CD8-positive, alpha-beta memory T cell (primary cell): Measurements from ENCODE around the gene DOCK9. TPM values are rescaled to one million over a fixed set of nuclear protein-coding genes. Genes with fewer than 3 reads are reported as not detected.
"Not testable (repeated sequence)": the region's sequence is repeated elsewhere in the genome, so short reads cannot be mapped to it uniquely, and the experiment has no call there.

Experiments
- CTCF ChIA-PET: fragments of 350-600 bp; sonication (Branson Sonifier 250); formaldehyde crosslinking; loops from one replicate; lab custom pipeline; 2021; ENCODE audit warnings: antibody characterized with exemption; lab: Charles Lee
- POLR2A ChIA-PET: fragments of 350-600 bp; sonication (Branson Sonifier 250); formaldehyde crosslinking; loops from one replicate; lab custom pipeline; 2021; ENCODE audit warnings: antibody characterized with exemption; lab: Charles Lee
- DNase-seq, 5 donors: peaks; one replicate each; pipeline versions ENCODE4 v3.0.0 to v3.0.0-alpha.2; 2020 to 2022; ENCODE audit warnings: mixed read lengths in 1 of 5
- H3K27ac ChIP-seq: one replicate; pipeline ENCODE4 v1.7.0; 2013; ENCODE audit warnings: low read depth, mild to moderate bottlenecking, low read length, moderate library complexity
- H3K27me3 ChIP-seq: 2 replicates; pipeline ENCODE4 v1.7.0; 2013; ENCODE audit warnings: low read length, mild to moderate bottlenecking; ENCODE audit not compliant: insufficient read depth, poor library complexity, severe bottlenecking
- H3K36me3 ChIP-seq: 2 replicates; pipeline ENCODE4 v1.7.0; 2013; ENCODE audit warnings: mild to moderate bottlenecking, low read length, moderate library complexity; ENCODE audit not compliant: insufficient read depth
- H3K4me1 ChIP-seq: 2 replicates; pipeline ENCODE4 v1.7.0; 2013; ENCODE audit warnings: mild to moderate bottlenecking, low read length, moderate library complexity; ENCODE audit not compliant: insufficient read depth
- H3K4me3 ChIP-seq: 2 replicates; pipeline ENCODE4 v1.7.0; 2013; ENCODE audit warnings: mild to moderate bottlenecking, low read length
- H3K9me3 ChIP-seq: 2 replicates; pipeline ENCODE4 v1.7.0; 2013; ENCODE audit warnings: mild to moderate bottlenecking, low read length
- H3K27ac Mint-ChIP-seq, 8 donors: one replicate each; pipeline ENCODE4 v1.8.0; 2020 to 2021; ENCODE audit warnings: mixed read lengths in 8 of 8, mild to moderate bottlenecking in 6 of 8, inconsistent platforms in 3 of 8, moderate library complexity in 3 of 8
- H3K27me3 Mint-ChIP-seq, 2 donors: one replicate each; pipeline ENCODE4 v1.8.0; 2020 to 2021; ENCODE audit warnings: mixed read lengths in 2 of 2, mild to moderate bottlenecking in 1 of 2, moderate library complexity in 1 of 2
- H3K36me3 Mint-ChIP-seq, 3 donors: one replicate each; pipeline ENCODE4 v1.8.0; 2020 to 2021; ENCODE audit warnings: mixed read lengths in 3 of 3, inconsistent platforms in 1 of 3, mild to moderate bottlenecking in 1 of 3
- H3K4me1 Mint-ChIP-seq, 3 donors: one replicate each; pipeline ENCODE4 v1.8.0; 2020 to 2021; ENCODE audit warnings: mixed read lengths in 3 of 3, inconsistent platforms in 1 of 3, mild to moderate bottlenecking in 1 of 3
- H3K4me3 Mint-ChIP-seq, 7 donors: one replicate each; pipeline ENCODE4 v1.8.0; 2020 to 2021; ENCODE audit warnings: mixed read lengths in 7 of 7, mild to moderate bottlenecking in 6 of 7, moderate library complexity in 4 of 7, inconsistent platforms in 2 of 7
- H3K9me3 Mint-ChIP-seq, 5 donors: one replicate each; pipeline ENCODE4 v1.8.0; 2020 to 2022; ENCODE audit warnings: mixed read lengths in 5 of 5, mild to moderate bottlenecking in 3 of 5, moderate library complexity in 2 of 5, inconsistent platforms in 1 of 5
- polyA plus RNA-seq: library from polyadenylated mRNA; unstranded; fragments of 300-500 nt; fragmentation: Illumina TruSeq; gene quantifications from one replicate; pipeline ENCODE4 v1.2.3, GENCODE V29; 2021
- total RNA-seq, 2 experiments: library from RNA; stranded (reverse); gene quantifications; one replicate each; pipeline ENCODE4 v1.2.3, GENCODE V29; 2021

DOCK9 gene
- total and polyA plus RNA-seq, 3 experiments from 2014 or later, result 23.9 to 38.9 (median 35.4) TPM

DNA sequence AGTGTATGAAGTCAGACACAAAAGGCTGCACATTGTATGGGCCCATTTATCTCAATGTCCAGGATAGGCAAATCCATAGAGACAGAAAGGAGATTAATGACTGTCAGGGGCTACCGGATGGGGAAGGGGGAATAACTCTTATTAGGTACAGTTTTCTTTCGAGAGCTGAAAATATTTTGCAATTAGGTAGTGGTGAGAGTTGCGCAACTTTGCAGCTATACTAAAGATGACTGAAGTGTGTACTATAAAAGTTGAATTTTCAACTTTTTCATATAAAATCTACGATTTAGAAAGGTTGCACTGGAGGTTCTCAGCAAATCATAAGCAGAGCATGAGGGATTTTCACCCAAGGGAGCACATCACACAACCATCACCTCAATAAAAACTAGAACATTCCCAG, 209.3 kb downstream of the DOCK9 start:
- Mint-ChIP-seq H3K9me3 (no peaks in the 10 kb centered on the region), H3K4me3 (no peak overlapping the region), H3K36me3 (peaks cover 0 to 4% (median 0%) of the 10 kb centered on the region in 3 donors), H3K27me3 (peaks cover 6 to 26% of the 10 kb centered on the region in 2 donors), H3K27ac (no peak overlapping the region), H3K4me1 (no peaks in the 10 kb centered on the region)
- no peaks in the 10 kb centered on the region for H3K9me3 ChIP-seq
- H3K27me3 ChIP-seq, result no peaks in the 10 kb centered on the region
- no peak for DNase-seq
- H3K4me1 ChIP-seq, result no peaks in the 10 kb centered on the region
- POLR2A ChIA-PET, result no interaction called here
- CTCF ChIA-PET, result no interaction called here
- H3K27ac ChIP-seq, result no peak overlapping the region
- no peak overlapping the region for H3K4me3 ChIP-seq
- H3K36me3 ChIP-seq, result no peaks in the 10 kb centered on the region

DNA sequence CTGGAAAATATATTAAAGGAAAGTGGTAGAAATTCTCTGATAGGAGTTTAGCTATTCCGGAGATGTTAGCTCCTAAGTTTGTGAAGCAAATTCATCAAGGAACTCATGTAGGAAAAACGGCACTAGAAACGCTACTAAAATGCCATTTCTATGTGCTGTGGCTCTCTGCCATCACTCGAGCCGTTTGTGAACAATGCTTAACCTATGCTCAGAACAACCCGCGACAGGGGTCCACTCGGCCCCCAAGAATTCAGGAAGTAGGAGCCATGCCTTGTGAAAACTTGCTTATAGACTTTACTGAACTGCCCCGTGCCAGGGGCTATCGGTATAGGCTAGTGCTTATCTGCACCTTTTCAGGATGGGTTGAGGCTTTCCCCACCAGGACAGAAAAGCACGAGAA, 211.2 kb downstream of the DOCK9 start:
- Histone ChIP-seq H3K36me3 (no peaks in the 10 kb centered on the region), H3K4me3 (no peak overlapping the region), H3K4me1 (no peaks in the 10 kb centered on the region), H3K27ac (no peak overlapping the region), H3K9me3 (no peaks in the 10 kb centered on the region), H3K27me3 (no peaks in the 10 kb centered on the region)
- DNase-seq, result no peak
- peaks cover 6 to 26% of the 10 kb centered on the region in 2 donors for H3K27me3 Mint-ChIP-seq
- H3K9me3 Mint-ChIP-seq, result no peaks in the 10 kb centered on the region
- no peak overlapping the region for H3K4me3 Mint-ChIP-seq
- ChIA-PET CTCF (no interaction called here), POLR2A (no interaction called here)
- no peaks in the 10 kb centered on the region for H3K4me1 Mint-ChIP-seq
- peaks cover 0 to 4% (median 0%) of the 10 kb centered on the region in 3 donors for H3K36me3 Mint-ChIP-seq
- H3K27ac Mint-ChIP-seq, result no peak overlapping the region

DNA sequence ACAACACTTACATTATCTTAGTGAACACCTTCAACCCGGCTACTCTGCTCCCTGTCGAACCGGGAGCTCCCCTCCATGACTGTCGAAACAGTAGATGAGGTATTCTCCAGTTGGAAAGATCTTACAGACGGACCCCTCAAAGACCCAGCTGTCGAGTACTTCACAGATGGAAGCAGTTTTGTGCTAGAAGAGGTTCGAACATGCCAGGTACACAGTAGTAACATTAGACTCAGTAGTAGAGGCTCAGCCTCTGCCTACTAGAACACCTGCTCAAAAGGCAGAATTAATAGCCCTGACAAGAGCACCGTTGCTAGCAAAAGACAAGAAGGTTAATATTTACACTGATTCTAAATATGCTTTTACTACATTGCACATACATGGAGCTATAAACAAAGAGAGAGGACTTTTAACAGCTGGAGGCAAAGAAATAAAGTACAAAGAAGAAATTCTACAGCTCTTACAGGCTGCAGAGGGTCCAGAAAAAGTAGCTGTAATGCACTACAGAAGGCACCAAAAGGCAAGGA, 211.8 kb downstream of the DOCK9 start:
- H3K9me3 Mint-ChIP-seq, result peaks cover 0 to 4% (median 0%) of the 10 kb centered on the region in 5 donors
- no peak overlapping the region for H3K27ac Mint-ChIP-seq
- Histone ChIP-seq H3K27ac (no peak overlapping the region), H3K36me3 (no peaks in the 10 kb centered on the region), H3K4me1 (no peaks in the 10 kb centered on the region), H3K9me3 (no peaks in the 10 kb centered on the region), H3K27me3 (no peaks in the 10 kb centered on the region), H3K4me3 (no peak overlapping the region)
- ChIA-PET POLR2A (no interaction called here), CTCF (no interaction called here)
- no peak for DNase-seq
- peaks cover 0 to 2% (median 0%) of the 10 kb centered on the region in 3 donors for H3K36me3 Mint-ChIP-seq
- H3K4me3 Mint-ChIP-seq, result no peak overlapping the region
- H3K4me1 Mint-ChIP-seq, result peaks cover 0 to 6% (median 0%) of the 10 kb centered on the region in 3 donors
- peaks cover 6 to 26% of the 10 kb centered on the region in 2 donors for H3K27me3 Mint-ChIP-seq

DNA sequence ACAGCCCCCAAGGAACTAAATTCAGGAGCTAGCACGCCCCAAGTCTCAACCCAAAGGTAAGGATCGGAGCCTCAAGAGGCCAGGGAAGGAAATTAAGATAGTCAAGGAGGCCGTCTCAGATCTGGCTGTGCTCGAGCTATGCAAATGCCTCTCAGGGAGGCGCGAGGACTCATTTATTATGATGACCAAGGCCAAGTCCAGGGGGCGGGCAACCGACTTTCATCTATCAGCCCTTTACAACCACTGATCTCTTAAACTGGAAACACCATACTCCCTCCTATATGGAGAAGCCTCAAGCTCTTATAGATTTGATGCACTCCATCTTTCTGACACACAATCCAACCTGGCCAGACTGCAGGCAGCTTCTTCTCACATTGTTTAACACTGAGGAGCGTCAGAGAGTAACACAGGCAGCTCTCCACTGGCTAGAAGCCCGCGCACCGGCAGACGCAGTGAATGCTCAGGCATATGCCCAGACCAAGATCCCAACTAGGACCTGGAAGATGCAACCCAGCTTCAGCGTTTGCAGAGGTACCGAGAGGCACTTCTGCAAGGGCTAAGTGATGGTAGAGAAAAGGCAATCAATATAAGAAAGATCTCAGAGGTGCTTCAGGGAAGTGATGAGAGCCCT, 215.8 kb downstream of the DOCK9 start:
- no peaks in the 10 kb centered on the region for H3K36me3 Mint-ChIP-seq
- Histone ChIP-seq H3K27me3 (no peaks in the 10 kb centered on the region), H3K4me1 (no peaks in the 10 kb centered on the region), H3K36me3 (no peaks in the 10 kb centered on the region), H3K4me3 (no peak overlapping the region), H3K27ac (no peak overlapping the region), H3K9me3 (no peaks in the 10 kb centered on the region)
- H3K4me3 Mint-ChIP-seq, result no peak overlapping the region
- H3K27me3 Mint-ChIP-seq, result peaks cover 4 to 24% of the 10 kb centered on the region in 2 donors
- ChIA-PET CTCF (interaction anchor here (1.2 kb wide), 1 partner anchor 317 kb away, joined by 3 read pairs; no protein-coding TSS in a partner anchor), POLR2A (no interaction called here)
- DNase-seq, result no peak
- no peak overlapping the region for H3K27ac Mint-ChIP-seq
- peaks cover 0 to 9% (median 0%) of the 10 kb centered on the region in 3 donors for H3K4me1 Mint-ChIP-seq
- peaks cover 5 to 13% (median 12%) of the 10 kb centered on the region in 5 donors for H3K9me3 Mint-ChIP-seq

DNA sequence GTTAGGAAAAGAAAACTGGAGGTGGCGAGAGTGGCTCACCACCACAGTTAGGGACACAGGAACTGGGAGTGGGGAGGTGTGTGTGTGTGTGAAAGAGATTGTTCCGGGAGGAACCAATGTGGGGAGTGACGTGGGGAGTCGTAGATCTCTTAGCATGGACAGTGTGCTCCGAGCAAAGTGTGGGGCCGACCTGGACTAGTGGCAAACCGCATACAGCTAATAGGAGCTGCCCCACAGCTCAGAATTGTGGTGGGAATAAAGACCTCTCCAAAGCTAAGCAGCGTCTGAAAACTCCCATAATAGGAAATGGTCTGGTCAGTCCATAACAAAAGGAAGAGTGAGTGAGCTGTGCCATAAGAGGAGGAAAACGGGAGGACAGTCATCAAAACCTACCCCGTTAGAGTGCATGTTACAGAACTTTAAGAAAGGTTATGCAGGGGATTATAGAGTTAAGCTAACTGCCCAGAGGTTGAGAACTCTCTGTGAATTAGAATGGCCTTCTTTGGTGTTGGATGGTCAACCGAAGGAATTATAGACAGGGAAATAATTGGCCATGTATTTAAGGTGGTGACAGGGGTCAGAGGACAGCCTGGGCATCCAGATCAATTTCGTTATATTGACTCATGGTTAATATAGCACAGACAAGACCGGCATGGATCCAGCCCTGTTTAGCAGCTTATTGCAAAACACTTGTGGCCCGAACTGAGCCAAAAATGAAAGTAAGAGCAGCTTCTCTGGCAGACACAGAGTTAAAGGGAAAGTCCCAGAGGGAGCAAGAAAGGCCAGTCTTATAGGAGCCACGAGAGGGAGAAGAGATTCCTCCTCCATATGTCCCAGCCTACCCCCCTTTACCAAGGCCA, 216.5 kb downstream of the DOCK9 start:
- H3K4me3 ChIP-seq, result no peak overlapping the region
- ChIA-PET CTCF (interaction anchor here (1.2 kb wide), 1 partner anchor 316 kb away, joined by 3 read pairs; no protein-coding TSS in a partner anchor), POLR2A (no interaction called here)
- no peaks in the 10 kb centered on the region for H3K9me3 ChIP-seq
- H3K4me1 ChIP-seq, result no peaks in the 10 kb centered on the region
- Mint-ChIP-seq H3K4me1 (peaks cover 0 to 9% (median 0%) of the 10 kb centered on the region in 3 donors), H3K4me3 (peak overlapping the region in 1 of 7 donors; percentile 40), H3K27me3 (peaks cover 6 to 29% of the 10 kb centered on the region in 2 donors), H3K27ac (peak overlapping the region in 2 of 8 donors; percentile 39 to 81), H3K36me3 (no peaks in the 10 kb centered on the region), H3K9me3 (peaks cover 5 to 13% (median 12%) of the 10 kb centered on the region in 5 donors)
- no peaks in the 10 kb centered on the region for H3K27me3 ChIP-seq
- no peaks in the 10 kb centered on the region for H3K36me3 ChIP-seq
- no peak for DNase-seq
- no peak overlapping the region for H3K27ac ChIP-seq

DNA sequence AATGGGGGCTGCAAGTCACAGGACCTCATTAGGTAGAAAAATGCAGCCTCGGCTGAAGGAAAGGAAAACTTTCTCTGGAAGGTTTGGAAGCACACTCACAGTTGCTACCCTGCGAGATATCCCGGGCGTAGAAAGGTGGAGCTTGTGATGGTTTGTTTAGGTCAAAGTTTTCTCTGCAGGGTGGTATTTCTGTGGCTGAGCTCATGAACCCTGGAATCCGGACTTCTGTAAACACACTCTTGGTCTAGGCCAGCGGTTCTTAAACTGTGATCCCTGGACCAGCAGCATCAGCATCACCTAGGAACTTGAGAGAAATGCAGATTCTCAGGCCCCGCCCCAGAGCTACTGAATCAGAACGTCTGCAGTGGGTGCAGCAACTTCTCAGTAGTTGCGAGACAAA, 222.1 kb downstream of the DOCK9 start:
- H3K4me3 ChIP-seq, result no peak overlapping the region
- Mint-ChIP-seq H3K27me3 (peaks cover 48 to 62% of the 10 kb centered on the region in 2 donors), H3K4me3 (no peak overlapping the region), H3K9me3 (peaks cover 5 to 36% (median 29%) of the 10 kb centered on the region in 5 donors), H3K27ac (no peak overlapping the region), H3K36me3 (peaks cover 0 to 5% (median 3%) of the 10 kb centered on the region in 3 donors), H3K4me1 (peaks cover 0 to 7% (median 3%) of the 10 kb centered on the region in 3 donors)
- POLR2A ChIA-PET, result no interaction called here
- peaks cover 17% of the 10 kb centered on the region for H3K27me3 ChIP-seq
- no peak for DNase-seq
- CTCF ChIA-PET, result no interaction called here
- H3K36me3 ChIP-seq, result no peaks in the 10 kb centered on the region
- no peaks in the 10 kb centered on the region for H3K4me1 ChIP-seq
- H3K27ac ChIP-seq, result no peak overlapping the region
- no peaks in the 10 kb centered on the region for H3K9me3 ChIP-seq

DNA sequence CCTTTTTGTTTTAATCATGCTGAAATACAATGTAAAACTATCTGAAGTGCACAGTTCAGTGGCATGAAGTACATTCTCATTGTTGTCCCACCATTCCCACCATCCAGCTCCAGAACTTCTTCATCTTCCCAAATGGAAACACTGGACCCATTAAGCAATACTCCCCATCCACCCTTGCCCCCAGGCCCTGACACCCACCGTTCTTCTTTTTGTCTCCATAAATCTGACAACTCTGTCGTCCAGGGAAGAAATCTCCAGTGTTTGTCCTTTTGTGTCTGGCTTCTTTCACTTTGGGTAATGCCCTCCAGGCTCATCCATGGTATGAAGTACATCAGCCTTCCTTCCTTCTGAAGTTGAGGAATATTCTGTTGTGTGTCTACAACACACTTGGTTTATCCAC, 222.7 kb downstream of the DOCK9 start:
- Mint-ChIP-seq H3K36me3 (peaks cover 0 to 5% (median 3%) of the 10 kb centered on the region in 3 donors), H3K27ac (no peak overlapping the region), H3K4me3 (no peak overlapping the region), H3K4me1 (peaks cover 0 to 7% (median 3%) of the 10 kb centered on the region in 3 donors), H3K27me3 (peaks cover 55 to 66% of the 10 kb centered on the region in 2 donors), H3K9me3 (peaks cover 0 to 31% (median 23%) of the 10 kb centered on the region in 5 donors)
- Histone ChIP-seq H3K9me3 (no peaks in the 10 kb centered on the region), H3K4me1 (no peaks in the 10 kb centered on the region), H3K36me3 (no peaks in the 10 kb centered on the region), H3K27ac (no peak overlapping the region), H3K4me3 (no peak overlapping the region), H3K27me3 (peaks cover 17% of the 10 kb centered on the region)
- DNase-seq, result no peak
- POLR2A ChIA-PET, result no interaction called here
- CTCF ChIA-PET, result no interaction called here

DNA sequence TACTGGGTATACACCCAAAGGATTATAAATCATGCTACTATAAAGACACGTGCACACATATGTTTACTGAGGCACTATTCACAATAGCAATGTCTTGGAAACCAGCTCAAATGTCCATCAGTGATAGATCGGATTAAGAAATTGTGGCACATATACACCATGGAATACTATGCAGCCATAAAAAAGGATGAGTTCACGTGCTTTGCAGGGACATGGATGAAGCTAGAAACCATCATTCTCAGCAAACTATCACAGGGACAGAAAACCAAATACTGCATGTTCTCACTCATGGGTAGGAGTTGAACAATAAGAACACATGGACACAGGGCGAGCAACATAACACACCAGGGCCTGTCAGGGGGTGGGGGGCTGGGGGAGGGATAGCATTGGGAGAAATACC, 223.4 kb downstream of the DOCK9 start:
- H3K4me3 ChIP-seq, CTCF ChIA-PET, DNase-seq, H3K36me3 Mint-ChIP-seq, H3K27ac ChIP-seq, H3K36me3 ChIP-seq, H3K4me1 ChIP-seq, H3K4me1 Mint-ChIP-seq, H3K27ac Mint-ChIP-seq, H3K9me3 ChIP-seq, POLR2A ChIA-PET, H3K4me3 Mint-ChIP-seq: not testable (repeated sequence)
- Mint-ChIP-seq H3K9me3 (peaks cover 0 to 27% (median 23%) of the 10 kb centered on the region in 5 donors), H3K27me3 (peaks cover 60 to 67% of the 10 kb centered on the region in 2 donors)
- H3K27me3 ChIP-seq, result peaks cover 20% of the 10 kb centered on the region
